ENCODE data around the gene PDE8B. TPM values are rescaled to one million over a fixed set of nuclear protein-coding genes. Genes with fewer than 3 reads are reported as not detected.

The PDE8B gene
- total RNA-seq, 1 experiment from 2014 or later: 0.17 TPM

GRCh38 chr5:77337686-77338085 is 127.2 kb downstream of the PDE8B start:
- no peaks in the 10 kb centered on the region for H3K79me2 ChIP-seq (ENCODE audit: insufficient read depth, low read length)
- TF ChIP-seq CTCF (IDR thresholded peaks at IDR 0.05 in 2 of 3, conservative IDR thresholded peaks at IDR 0.05 in 1 of 3; ENCODE audit: borderline replicate concordance in 1 of 3, insufficient read depth in 1 of 3, low read depth in 2 of 3, low read length in 2 of 3): no peak
- TF ChIP-seq ATF3 (IDR thresholded peaks at IDR 0.05): no peak
- no peak for TF ChIP-seq ZFX (IDR thresholded peaks at IDR 0.05)
- TF ChIP-seq SRF (IDR thresholded peaks at IDR 0.05; ENCODE audit: low read depth): no peak
- TF ChIP-seq, protein P1, sequence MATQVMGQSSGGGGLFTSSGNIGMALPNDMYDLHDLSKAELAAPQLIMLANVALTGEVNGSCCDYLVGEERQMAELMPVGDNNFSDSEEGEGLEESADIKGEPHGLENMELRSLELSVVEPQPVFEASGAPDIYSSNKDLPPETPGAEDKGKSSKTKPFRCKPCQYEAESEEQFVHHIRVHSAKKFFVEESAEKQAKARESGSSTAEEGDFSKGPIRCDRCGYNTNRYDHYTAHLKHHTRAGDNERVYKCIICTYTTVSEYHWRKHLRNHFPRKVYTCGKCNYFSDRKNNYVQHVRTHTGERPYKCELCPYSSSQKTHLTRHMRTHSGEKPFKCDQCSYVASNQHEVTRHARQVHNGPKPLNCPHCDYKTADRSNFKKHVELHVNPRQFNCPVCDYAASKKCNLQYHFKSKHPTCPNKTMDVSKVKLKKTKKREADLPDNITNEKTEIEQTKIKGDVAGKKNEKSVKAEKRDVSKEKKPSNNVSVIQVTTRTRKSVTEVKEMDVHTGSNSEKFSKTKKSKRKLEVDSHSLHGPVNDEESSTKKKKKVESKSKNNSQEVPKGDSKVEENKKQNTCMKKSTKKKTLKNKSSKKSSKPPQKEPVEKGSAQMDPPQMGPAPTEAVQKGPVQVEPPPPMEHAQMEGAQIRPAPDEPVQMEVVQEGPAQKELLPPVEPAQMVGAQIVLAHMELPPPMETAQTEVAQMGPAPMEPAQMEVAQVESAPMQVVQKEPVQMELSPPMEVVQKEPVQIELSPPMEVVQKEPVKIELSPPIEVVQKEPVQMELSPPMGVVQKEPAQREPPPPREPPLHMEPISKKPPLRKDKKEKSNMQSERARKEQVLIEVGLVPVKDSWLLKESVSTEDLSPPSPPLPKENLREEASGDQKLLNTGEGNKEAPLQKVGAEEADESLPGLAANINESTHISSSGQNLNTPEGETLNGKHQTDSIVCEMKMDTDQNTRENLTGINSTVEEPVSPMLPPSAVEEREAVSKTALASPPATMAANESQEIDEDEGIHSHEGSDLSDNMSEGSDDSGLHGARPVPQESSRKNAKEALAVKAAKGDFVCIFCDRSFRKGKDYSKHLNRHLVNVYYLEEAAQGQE (IDR thresholded peaks at IDR 0.05; ENCODE audit: low read depth): no peak
- no peak for TF ChIP-seq EZH2phosphoT487 (IDR thresholded peaks at IDR 0.05; ENCODE audit: borderline replicate concordance)
- no peak for TF ChIP-seq CBX3 (IDR thresholded peaks at IDR 0.05; ENCODE audit: low read depth)
- TF ChIP-seq SP1 (IDR thresholded peaks at IDR 0.05; ENCODE audit: low read depth): no peak
- no peak for TF ChIP-seq JUND (IDR thresholded peaks at IDR 0.05)
- no peak for TF ChIP-seq POLR2AphosphoS5 (IDR thresholded peaks at IDR 0.05; ENCODE audit: low read depth, low read length)
- no peak for TF ChIP-seq SIN3A (IDR thresholded peaks at IDR 0.05; ENCODE audit: low read depth)
- TF ChIP-seq ELF1 (IDR thresholded peaks at IDR 0.05; ENCODE audit: borderline replicate concordance, low read depth): no peak
- no peak for TF ChIP-seq EZH2 (IDR thresholded peaks at IDR 0.05)
- TF ChIP-seq FOSL1 (IDR thresholded peaks at IDR 0.05; ENCODE audit: low read depth): no peak
- TF ChIP-seq RAD21 (IDR thresholded peaks at IDR 0.05; ENCODE audit: low read depth): no peak
- no peak for TF ChIP-seq TCF7L2 (IDR thresholded peaks at IDR 0.05; ENCODE audit: borderline replicate concordance, extremely low read depth, insufficient read depth, insufficient read length)
- no peak for TF ChIP-seq CEBPB (IDR thresholded peaks at IDR 0.05; ENCODE audit: low read depth)
- TF ChIP-seq MAX (IDR thresholded peaks at IDR 0.05): no peak
- no peak for TF ChIP-seq ZNF274 (IDR thresholded peaks at IDR 0.05; ENCODE audit: low read depth, low read length)
- no peak for TF ChIP-seq YY1 (IDR thresholded peaks at IDR 0.05; ENCODE audit: extremely low read depth, insufficient replicate concordance, low read depth, low read length)
- no peaks in the 10 kb centered on the region for H3K27me3 ChIP-seq (ENCODE audit: insufficient read depth, low read length)
- H3K4me3 ChIP-seq (replicated peaks in 1 of 2; ENCODE audit: low read depth in 1 of 2, low read length in 2 of 2): no peak overlapping the region
- H3K9ac ChIP-seq (ENCODE audit: low read length): no peak overlapping the region
- H3K36me3 ChIP-seq (ENCODE audit: control insufficient read depth in 1 of 2, insufficient read depth in 2 of 2, low read length in 2 of 2): no peaks in the 10 kb centered on the region
- ATAC-seq: no peak
- ChIA-PET RAD21 (ENCODE audit: low non-redundant PET in 1 of 2, low total read pairs in 2 of 2, uncharacterized antibody in 2 of 2, unreplicated experiment in 2 of 2) (no interaction called here), POLR2A (no interaction called here), CTCF (no interaction called here)
- no TSS peak for BruUV-seq (replicated peaks)
- intact Hi-C loops (cut with micrococcal nuclease): no loop called here
- H3K4me1 ChIP-seq (ENCODE audit: control insufficient read depth in 1 of 2, insufficient read depth in 2 of 2, low read length in 2 of 2): no peaks in the 10 kb centered on the region
- H3K4me2 ChIP-seq (ENCODE audit: low read length): no peak overlapping the region
- H3K9me3 ChIP-seq (ENCODE audit: control insufficient read depth in 1 of 2, insufficient read depth in 1 of 2, low read depth in 1 of 2, low read length in 2 of 2): no peaks in the 10 kb centered on the region
- no peak overlapping the region for H2AFZ ChIP-seq (ENCODE audit: low read depth, low read length, poor library complexity, severe bottlenecking)
- no peak for DNase-seq (ENCODE audit: low read depth, low spot score)
- H3K9me2 ChIP-seq (ENCODE audit: insufficient read depth): no peaks in the 10 kb centered on the region
- no peak overlapping the region for H3K27ac ChIP-seq (ENCODE audit: low read depth, low read length)
- H4K20me1 ChIP-seq (ENCODE audit: insufficient read depth): no peaks in the 10 kb centered on the region

All from HCT116 (cell line).